Activated CD4-positive, alpha-beta T cell treated with anti-CD3 and anti-CD28 coated beads, Interleukin-2, amount 10 ng/mL, durations not matched to agents 24 days and 14 days (primary cell): ENCODE results near the gene LRRC3B. TPM values are rescaled to one million over a fixed set of nuclear protein-coding genes. Genes with fewer than 3 reads are reported as not detected.

Experiments used
- DNase-seq: peaks from one replicate; pipeline ENCODE4 v3.0.0; 2022
- H3K27ac Mint-ChIP-seq: one replicate; pipeline ENCODE4 v1.8.0; 2022; ENCODE audit warnings: mild to moderate bottlenecking, mixed read lengths
- H3K27me3 Mint-ChIP-seq: one replicate; pipeline ENCODE4 v1.8.0; 2022; ENCODE audit warnings: mixed read lengths
- H3K36me3 Mint-ChIP-seq: one replicate; pipeline ENCODE4 v1.8.0; 2022; ENCODE audit warnings: low read depth, mild to moderate bottlenecking, mixed read lengths
- H3K4me1 Mint-ChIP-seq: one replicate; pipeline ENCODE4 v1.8.0; 2021; ENCODE audit warnings: mixed read lengths
- H3K4me3 Mint-ChIP-seq: one replicate; pipeline ENCODE4 v1.8.0; 2022; ENCODE audit warnings: mild to moderate bottlenecking, moderate library complexity, mixed read lengths
- H3K9me3 Mint-ChIP-seq: one replicate; pipeline ENCODE4 v1.8.0; 2021; ENCODE audit warnings: mixed read lengths
- intact Hi-C: fragments of 100-400 bp; cut with micrococcal nuclease; formaldehyde crosslinking; loops from one replicate; pipeline ENCODE4 v1.15.1; 2023
- total RNA-seq: library from RNA; stranded (reverse); gene quantifications from 2 replicates; pipeline ENCODE4 v1.2.3, GENCODE V29; 2022

LRRC3B gene
- total RNA-seq, 1 donor from 2014 or later, result not detected

DNA sequence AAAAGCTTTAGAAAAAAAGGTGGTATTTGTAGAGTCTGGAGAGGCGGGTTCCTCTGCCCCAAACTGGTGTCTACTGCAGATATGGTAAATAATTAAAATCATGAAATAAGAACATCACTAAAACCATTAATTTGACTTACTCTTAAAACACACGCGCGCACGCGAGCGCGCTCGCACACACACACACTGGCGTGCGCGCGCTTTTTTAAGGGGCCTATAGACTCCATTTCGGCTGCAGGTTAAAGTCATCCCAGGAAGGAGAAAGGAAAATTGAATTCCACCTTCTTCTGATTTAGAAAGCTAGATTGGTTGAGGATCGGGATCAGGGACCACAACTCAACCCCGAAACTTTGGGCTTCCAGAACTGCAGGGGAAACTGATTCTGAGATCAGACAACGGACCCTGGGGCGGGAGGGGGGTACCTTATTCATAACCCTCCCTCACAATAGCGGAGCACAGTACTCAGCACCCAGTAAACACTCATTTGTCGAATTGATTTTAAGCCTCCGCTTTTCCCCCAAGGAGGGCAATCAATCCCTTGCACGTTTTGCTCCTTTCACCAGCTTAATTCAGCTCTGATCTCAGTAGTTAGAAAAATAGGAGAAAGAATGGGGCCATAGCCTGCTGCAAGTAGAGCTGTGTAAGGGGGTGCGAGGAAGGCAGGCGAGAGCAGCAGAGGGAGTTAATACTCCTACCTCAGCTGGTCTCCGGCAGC, 509 bp upstream of the LRRC3B start:
- Mint-ChIP-seq H3K9me3 (peaks cover 3% of the 10 kb centered on the region), H3K27ac (no peak overlapping the region), H3K4me1 (no peaks in the 10 kb centered on the region), H3K36me3 (no peaks in the 10 kb centered on the region), H3K27me3 (peaks cover 31% of the 10 kb centered on the region), H3K4me3 (no peak overlapping the region)
- intact Hi-C loops, result no loop called here
- DNase-seq, result no peak

GRCh38 chr3:26623419-26624208, 1.0 kb downstream of the LRRC3B start:
- Mint-ChIP-seq H3K9me3 (peaks cover 3% of the 10 kb centered on the region), H3K4me1 (no peaks in the 10 kb centered on the region), H3K27ac (no peak overlapping the region), H3K36me3 (no peaks in the 10 kb centered on the region), H3K27me3 (peaks cover 31% of the 10 kb centered on the region), H3K4me3 (no peak overlapping the region)
- no peak for DNase-seq
- intact Hi-C loops, result no loop called here

GRCh38 chr3:26624209-26624765, 1.7 kb downstream of the LRRC3B start:
- H3K9me3 Mint-ChIP-seq, result peaks cover 3% of the 10 kb centered on the region
- H3K4me3 Mint-ChIP-seq, result no peak overlapping the region
- H3K4me1 Mint-ChIP-seq, result no peaks in the 10 kb centered on the region
- DNase-seq, result no peak
- H3K27me3 Mint-ChIP-seq, result peaks cover 31% of the 10 kb centered on the region
- H3K27ac Mint-ChIP-seq, result no peak overlapping the region
- intact Hi-C loops, result no loop called here
- no peaks in the 10 kb centered on the region for H3K36me3 Mint-ChIP-seq

- DNase-seq, result no peak
- Mint-ChIP-seq H3K27me3 (peaks cover 31% of the 10 kb centered on the region), H3K4me3 (no peak overlapping the region), H3K9me3 (peaks cover 3% of the 10 kb centered on the region), H3K27ac (no peak overlapping the region), H3K36me3 (no peaks in the 10 kb centered on the region), H3K4me1 (no peaks in the 10 kb centered on the region)
- intact Hi-C loops, result no loop called here
Observed at GRCh38 chr3:26625187-26625586, 2.6 kb downstream of the LRRC3B start.

GRCh38 chr3:26627080-26627479, 4.5 kb downstream of the LRRC3B start:
- H3K9me3 Mint-ChIP-seq, result no peaks in the 10 kb centered on the region
- H3K36me3 Mint-ChIP-seq, result no peaks in the 10 kb centered on the region
- H3K4me1 Mint-ChIP-seq, result no peaks in the 10 kb centered on the region
- H3K27ac Mint-ChIP-seq, result no peak overlapping the region
- intact Hi-C loops, result no loop called here
- no peak for DNase-seq
- no peak overlapping the region for H3K4me3 Mint-ChIP-seq
- H3K27me3 Mint-ChIP-seq, result peaks cover 19% of the 10 kb centered on the region

DNA sequence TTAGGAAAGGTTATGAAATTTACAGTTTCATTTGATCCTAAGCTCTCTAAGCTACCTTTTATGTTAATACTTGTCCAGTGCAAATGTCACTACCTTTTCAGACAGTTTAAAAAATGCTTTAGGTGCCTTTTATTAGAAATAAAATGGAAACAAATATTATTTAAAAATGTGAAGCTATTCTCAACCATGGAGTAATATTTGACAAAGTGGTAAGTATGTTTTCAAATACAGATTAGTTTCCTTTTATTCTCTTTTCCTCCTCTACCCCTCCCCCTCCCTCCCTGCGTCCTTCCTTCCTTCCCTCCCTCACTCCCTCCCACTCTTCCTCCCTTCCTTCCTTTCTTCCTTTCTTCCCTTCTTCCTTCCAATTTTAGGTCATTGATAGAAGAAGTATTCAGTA, 6.3 kb downstream of the LRRC3B start:
- intact Hi-C loops, result no loop called here
- no peaks in the 10 kb centered on the region for H3K36me3 Mint-ChIP-seq
- H3K4me1 Mint-ChIP-seq, result no peaks in the 10 kb centered on the region
- H3K4me3 Mint-ChIP-seq, result no peak overlapping the region
- peaks cover 4% of the 10 kb centered on the region for H3K27me3 Mint-ChIP-seq
- no peak overlapping the region for H3K27ac Mint-ChIP-seq
- H3K9me3 Mint-ChIP-seq, result no peaks in the 10 kb centered on the region
- no peak for DNase-seq

DNA sequence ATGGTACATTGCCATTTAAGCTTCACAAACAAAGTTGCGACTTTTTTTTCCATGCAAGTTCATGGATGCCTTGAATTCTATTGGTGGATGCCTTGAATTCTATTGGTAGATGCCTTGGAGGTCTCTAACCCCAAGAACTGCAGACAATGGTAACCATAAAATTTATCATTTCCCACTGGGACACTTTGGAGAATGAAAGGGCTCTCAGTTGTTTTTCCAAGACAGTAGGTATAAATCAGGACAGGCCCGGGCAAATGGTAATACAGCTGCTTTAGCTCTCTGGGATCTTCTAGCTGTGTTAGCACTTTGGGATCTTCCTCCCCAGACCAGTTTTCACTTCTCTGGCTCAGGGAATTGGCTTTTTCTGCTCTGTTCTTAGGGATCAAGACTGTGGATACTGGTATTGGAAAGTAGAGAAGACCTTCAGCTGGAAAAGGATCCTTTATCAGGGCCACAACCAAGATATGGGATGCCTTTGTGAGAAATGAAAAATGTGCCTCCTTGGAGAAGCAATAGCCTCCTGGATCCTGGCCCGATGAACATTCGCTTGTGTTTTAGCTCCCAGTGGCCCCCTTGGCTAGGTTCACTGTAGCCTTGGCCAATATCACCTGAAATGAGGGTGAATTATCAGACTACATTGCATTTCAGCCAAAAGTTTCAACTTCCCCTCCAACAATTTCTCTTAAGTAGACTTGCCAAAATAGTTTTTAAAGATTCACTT, 8.3 kb downstream of the LRRC3B start:
- no peak for DNase-seq
- no peak overlapping the region for H3K4me3 Mint-ChIP-seq
- no peaks in the 10 kb centered on the region for H3K27me3 Mint-ChIP-seq
- H3K36me3 Mint-ChIP-seq, result no peaks in the 10 kb centered on the region
- H3K9me3 Mint-ChIP-seq, result no peaks in the 10 kb centered on the region
- intact Hi-C loops, result no loop called here
- H3K27ac Mint-ChIP-seq, result no peak overlapping the region
- no peaks in the 10 kb centered on the region for H3K4me1 Mint-ChIP-seq

GRCh38 chr3:26631390-26631738, 8.8 kb downstream of the LRRC3B start:
- DNase-seq, result no peak
- no peaks in the 10 kb centered on the region for H3K36me3 Mint-ChIP-seq
- H3K4me3 Mint-ChIP-seq, result no peak overlapping the region
- intact Hi-C loops, result no loop called here
- no peaks in the 10 kb centered on the region for H3K27me3 Mint-ChIP-seq
- no peak overlapping the region for H3K27ac Mint-ChIP-seq
- H3K4me1 Mint-ChIP-seq, result no peaks in the 10 kb centered on the region
- H3K9me3 Mint-ChIP-seq, result no peaks in the 10 kb centered on the region

DNA sequence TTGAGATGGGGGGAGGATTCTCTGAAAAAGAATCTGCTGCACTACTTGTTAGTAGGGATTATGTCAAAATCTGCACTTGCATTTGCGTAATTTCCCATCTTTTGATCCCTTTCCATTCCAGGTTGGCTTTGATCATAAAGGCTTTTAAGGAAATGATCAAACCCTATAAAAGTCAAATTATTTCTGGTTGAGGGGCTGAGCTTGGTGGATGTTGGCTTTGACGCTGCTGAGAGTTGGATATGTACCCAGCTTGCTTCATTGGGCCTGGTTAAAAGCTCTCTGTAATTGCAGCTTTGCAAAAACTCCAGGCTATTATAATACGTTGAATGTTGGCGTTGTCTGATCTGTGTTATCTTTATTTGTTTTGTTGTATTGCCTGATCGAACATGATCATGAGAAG, 12.0 kb downstream of the LRRC3B start:
- intact Hi-C loops, result no loop called here
- Mint-ChIP-seq H3K4me3 (no peak overlapping the region), H3K27me3 (no peaks in the 10 kb centered on the region), H3K36me3 (no peaks in the 10 kb centered on the region), H3K9me3 (no peaks in the 10 kb centered on the region), H3K4me1 (no peaks in the 10 kb centered on the region), H3K27ac (no peak overlapping the region)
- DNase-seq, result no peak

- H3K36me3 Mint-ChIP-seq, result no peaks in the 10 kb centered on the region
- intact Hi-C loops, result no loop called here
- no peaks in the 10 kb centered on the region for H3K9me3 Mint-ChIP-seq
- no peak overlapping the region for H3K4me3 Mint-ChIP-seq
- DNase-seq, result no peak
- H3K4me1 Mint-ChIP-seq, result no peaks in the 10 kb centered on the region
- H3K27ac Mint-ChIP-seq, result no peak overlapping the region
- no peaks in the 10 kb centered on the region for H3K27me3 Mint-ChIP-seq
Observed at GRCh38 chr3:26636096-26636727, 13.6 kb downstream of the LRRC3B start.

GRCh38 chr3:26637698-26638097, 15.1 kb downstream of the LRRC3B start:
- Mint-ChIP-seq H3K9me3 (no peaks in the 10 kb centered on the region), H3K4me3 (no peak overlapping the region), H3K36me3 (no peaks in the 10 kb centered on the region), H3K4me1 (no peaks in the 10 kb centered on the region), H3K27ac (no peak overlapping the region), H3K27me3 (no peaks in the 10 kb centered on the region)
- no peak for DNase-seq
- intact Hi-C loops, result no loop called here

DNA sequence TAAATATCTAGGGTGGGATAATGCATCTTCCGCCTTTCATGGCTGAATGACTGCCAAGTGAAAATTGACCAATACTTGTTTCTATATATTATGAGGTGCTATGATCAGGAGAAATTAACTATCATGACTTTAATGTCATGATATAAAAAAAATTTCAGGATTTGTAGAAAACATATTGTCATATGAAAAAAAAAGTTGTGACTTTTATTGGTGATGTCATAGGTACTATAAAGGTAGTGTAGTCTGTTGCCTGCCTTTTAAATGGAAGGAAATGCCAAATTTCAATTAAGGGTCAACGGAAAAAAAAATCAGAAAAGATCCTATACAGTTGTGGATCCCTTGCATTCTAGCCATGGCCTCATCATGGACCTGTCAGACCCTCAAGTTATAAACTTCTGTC, 15.5 kb downstream of the LRRC3B start:
- no peaks in the 10 kb centered on the region for H3K36me3 Mint-ChIP-seq
- intact Hi-C loops, result no loop called here
- H3K4me1 Mint-ChIP-seq, result no peaks in the 10 kb centered on the region
- H3K27ac Mint-ChIP-seq, result no peak overlapping the region
- no peak overlapping the region for H3K4me3 Mint-ChIP-seq
- no peak for DNase-seq
- H3K27me3 Mint-ChIP-seq, result no peaks in the 10 kb centered on the region
- no peaks in the 10 kb centered on the region for H3K9me3 Mint-ChIP-seq

- no peaks in the 10 kb centered on the region for H3K36me3 Mint-ChIP-seq
- no peaks in the 10 kb centered on the region for H3K4me1 Mint-ChIP-seq
- no peak for DNase-seq
- no peak overlapping the region for H3K4me3 Mint-ChIP-seq
- H3K9me3 Mint-ChIP-seq, result no peaks in the 10 kb centered on the region
- no peaks in the 10 kb centered on the region for H3K27me3 Mint-ChIP-seq
- no peak overlapping the region for H3K27ac Mint-ChIP-seq
- intact Hi-C loops, result no loop called here
Observed at GRCh38 chr3:26639339-26639738, 16.8 kb downstream of the LRRC3B start.

- H3K4me1 Mint-ChIP-seq, result no peaks in the 10 kb centered on the region
- intact Hi-C loops, result no loop called here
- H3K36me3 Mint-ChIP-seq, result no peaks in the 10 kb centered on the region
- H3K27me3 Mint-ChIP-seq, result no peaks in the 10 kb centered on the region
- no peak overlapping the region for H3K27ac Mint-ChIP-seq
- no peak for DNase-seq
- no peaks in the 10 kb centered on the region for H3K9me3 Mint-ChIP-seq
- no peak overlapping the region for H3K4me3 Mint-ChIP-seq
Observed at GRCh38 chr3:26647078-26647477, 24.5 kb downstream of the LRRC3B start.
